Panc1 (cell line): ENCODE measurements around the gene CAPZA1.

Experiments
- CTCF ChIP-seq: fragments of 450-650 bp; IDR thresholded peaks from 2 replicates; pipeline ENCODE4 v1.5.1; 2017; ENCODE audit warnings: mild to moderate bottlenecking
- TCF7L2 ChIP-seq: IDR thresholded peaks from 2 replicates; pipeline ENCODE4 v1.6.1; 2011; ENCODE audit warnings: mild to moderate bottlenecking, low read depth, low read length, inconsistent platforms

- no peak for TF ChIP-seq CTCF
- peak; percentile 84 for TF ChIP-seq TCF7L2
These were observed 17.9 kb downstream of the CAPZA1 start for GRCh38 chr1:112637254-112638109.
